Measurements from ENCODE around the gene PPP2R1B. TPM values are rescaled to one million over a fixed set of nuclear protein-coding genes. Genes with fewer than 3 reads are reported as not detected.

PPP2R1B gene
- total RNA-seq, 1 experiment from 2014 or later, result 105 TPM

DNA sequence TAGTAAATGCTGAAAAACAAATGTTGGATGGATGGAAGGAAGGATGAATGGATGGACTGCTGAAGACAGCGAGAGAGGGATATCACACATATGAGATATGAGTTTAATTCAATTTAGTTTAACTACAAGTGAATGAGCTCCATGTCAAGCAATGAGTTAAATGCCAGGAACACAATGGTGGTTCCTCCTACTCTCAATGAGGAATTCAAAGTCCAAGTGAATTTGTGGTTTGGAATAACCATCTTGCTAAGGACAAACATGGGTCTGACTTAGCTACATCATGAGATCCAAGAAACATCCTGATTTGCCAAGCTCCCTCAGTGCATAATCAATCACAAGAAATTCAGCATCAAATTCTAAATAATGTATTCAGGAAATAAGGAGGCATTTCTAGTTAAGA is 26.1 kb upstream of the PPP2R1B start:
- Histone ChIP-seq H2AFZ (ENCODE audit: low read length) (no peak overlapping the region), H3K4ac (ENCODE audit: low read depth, low read length) (no peak overlapping the region), H3K27me3 (ENCODE audit: insufficient read depth, low read length) (no peaks in the 10 kb centered on the region), H4K20me1 (ENCODE audit: control insufficient read depth, insufficient read depth, insufficient read length) (no peaks in the 10 kb centered on the region), H3K9me3 (ENCODE audit: control insufficient read depth, low read depth, low read length) (no peaks in the 10 kb centered on the region), H2BK12ac (ENCODE audit: insufficient read length, low read depth, low read length) (no peak overlapping the region), H4K5ac (ENCODE audit: insufficient read length, low read depth, low read length) (no peak overlapping the region), H3K4me1 (ENCODE audit: insufficient read depth, low read length) (no peaks in the 10 kb centered on the region), H3K14ac (ENCODE audit: insufficient read depth, low read length) (no peak overlapping the region), H2BK120ac (ENCODE audit: low read depth, low read length, poor library complexity, severe bottlenecking) (no peak overlapping the region), H2AK5ac (ENCODE audit: insufficient read length, low read length) (no peak overlapping the region), H3K79me1 (ENCODE audit: insufficient read depth, low read depth, low read length, poor library complexity, severe bottlenecking) (no peaks in the 10 kb centered on the region), H3K18ac (ENCODE audit: insufficient read length, low read depth, low read length) (no peak overlapping the region), H2BK20ac (ENCODE audit: low read depth, low read length, poor library complexity, severe bottlenecking) (no peak overlapping the region), H2BK5ac (ENCODE audit: insufficient read length, low read length) (no peak overlapping the region), H3K23ac (ENCODE audit: insufficient read length, low read depth, low read length) (no peak overlapping the region), H3K9ac (ENCODE audit: extremely low read depth, insufficient read length, low read length) (no peak overlapping the region), H3K23me2 (ENCODE audit: insufficient read length, low read depth, low read length, poor library complexity, severe bottlenecking) (no peaks in the 10 kb centered on the region), H3K27ac (ENCODE audit: insufficient read length, low read depth, low read length) (no peak overlapping the region), H4K91ac (ENCODE audit: insufficient read length, low read depth, low read length) (no peak overlapping the region), H3K56ac (ENCODE audit: insufficient read length, low read depth, low read length) (no peak overlapping the region), H4K8ac (replicated peaks; ENCODE audit: insufficient read length, low read depth, low read length) (no peak overlapping the region), H3K4me2 (ENCODE audit: insufficient read depth, insufficient read length, low read length) (no peak overlapping the region), H2BK15ac (ENCODE audit: low read depth, low read length) (no peak overlapping the region), H3K79me2 (ENCODE audit: insufficient read depth, low read length) (no peaks in the 10 kb centered on the region), H3T11ph (ENCODE audit: low read length) (no peak overlapping the region)
- H3K9me3 Mint-ChIP-seq, result no peaks in the 10 kb centered on the region
- no peaks in the 10 kb centered on the region for H3K36me3 Mint-ChIP-seq (ENCODE audit: insufficient read depth in 1 of 3, low read depth in 3 of 3)
- DNase-seq, result no peak
- WGBS (ENCODE audit: extremely low coverage, insufficient read length, low lambda C conversion rate), result no CpG with 5 or more reads among the region's 1 CpG
- H3K4me3 Mint-ChIP-seq, result no peak overlapping the region
- H3K4me1 Mint-ChIP-seq, result peaks cover 0 to 8% of the 10 kb centered on the region in 2 experiments; a peak in 1 of 4 replicates
- no peak overlapping the region; a peak in 1 of 7 replicates for H3K27ac Mint-ChIP-seq
- H3K27me3 Mint-ChIP-seq (ENCODE audit: low read depth), result no peaks in the 10 kb centered on the region
- TF ChIP-seq, protein P1, sequence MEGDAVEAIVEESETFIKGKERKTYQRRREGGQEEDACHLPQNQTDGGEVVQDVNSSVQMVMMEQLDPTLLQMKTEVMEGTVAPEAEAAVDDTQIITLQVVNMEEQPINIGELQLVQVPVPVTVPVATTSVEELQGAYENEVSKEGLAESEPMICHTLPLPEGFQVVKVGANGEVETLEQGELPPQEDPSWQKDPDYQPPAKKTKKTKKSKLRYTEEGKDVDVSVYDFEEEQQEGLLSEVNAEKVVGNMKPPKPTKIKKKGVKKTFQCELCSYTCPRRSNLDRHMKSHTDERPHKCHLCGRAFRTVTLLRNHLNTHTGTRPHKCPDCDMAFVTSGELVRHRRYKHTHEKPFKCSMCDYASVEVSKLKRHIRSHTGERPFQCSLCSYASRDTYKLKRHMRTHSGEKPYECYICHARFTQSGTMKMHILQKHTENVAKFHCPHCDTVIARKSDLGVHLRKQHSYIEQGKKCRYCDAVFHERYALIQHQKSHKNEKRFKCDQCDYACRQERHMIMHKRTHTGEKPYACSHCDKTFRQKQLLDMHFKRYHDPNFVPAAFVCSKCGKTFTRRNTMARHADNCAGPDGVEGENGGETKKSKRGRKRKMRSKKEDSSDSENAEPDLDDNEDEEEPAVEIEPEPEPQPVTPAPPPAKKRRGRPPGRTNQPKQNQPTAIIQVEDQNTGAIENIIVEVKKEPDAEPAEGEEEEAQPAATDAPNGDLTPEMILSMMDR (conservative IDR thresholded peaks at IDR 0.05), result no peak
